Cardiac septum (tissue), 1 donor: ENCODE results near the gene ADAM11. TPM values are rescaled to one million over a fixed set of nuclear protein-coding genes. Genes with fewer than 3 reads are reported as not detected.
"Not testable (repeated sequence)": the region's sequence is repeated elsewhere in the genome, so short reads cannot be mapped to it uniquely, and the experiment has no call there.

Experiments used
- DNase-seq: peaks from one replicate; pipeline ENCODE4 v3.0.0-alpha.2; 2020; ENCODE audit warnings: low spot score
- intact Hi-C: fragments of 100-400 bp; cut with DNase I; formaldehyde crosslinking; loops from one replicate; pipeline ENCODE4 v1.14.0; 2022
- long read RNA-seq: library from polyadenylated mRNA; unstranded; transcript quantifications from one replicate; pipeline ENCODE4 v2.0.0, GENCODE V29; 2021
- total RNA-seq: library from RNA; stranded (reverse); fragmentation: NEBNext Ultra II Directional; extraction: Animal tissue kit (Norgen Biotek cat#: 25700); gene quantifications from one replicate; pipeline ENCODE4 v1.2.1, GENCODE V29; 2021
- donor health status: DM: no; HTN: no; CAD: no.

ADAM11 gene
- 1.00 TPM for total RNA-seq
- long read RNA-seq, partial matches to known transcripts: 0 of 4 reads
- long read RNA-seq, other reads (novel, unspliced or antisense): 4 of 4 reads

GRCh38 chr17:44758414-44759085 lies at the start of gene ADAM11:
ADAM11 (plus strand) TSS chr17:44758988; CDS start chr17:44759200, 212 bp downstream.
- no peak for DNase-seq
- intact Hi-C loops: no loop called here

- intact Hi-C loops: no loop called here
- no peak for DNase-seq
Measured at GRCh38 chr17:44719444-44719843, 39.3 kb upstream of the ADAM11 start.

- no peak for DNase-seq
- intact Hi-C loops: no loop called here
Measured at GRCh38 chr17:44722254-44722653, 36.5 kb upstream of the ADAM11 start.

- intact Hi-C loops, DNase-seq: not testable (repeated sequence)
Measured at GRCh38 chr17:44726121-44726520, 32.7 kb upstream of the ADAM11 start.

- intact Hi-C loops: no loop called here
- no peak for DNase-seq
Measured at GRCh38 chr17:44733753-44734152, 25.0 kb upstream of the ADAM11 start.

- intact Hi-C loops: no loop called here
- no peak for DNase-seq
Measured at GRCh38 chr17:44734272-44734671, 24.5 kb upstream of the ADAM11 start.

- no peak for DNase-seq
- intact Hi-C loops: no loop called here
Measured at GRCh38 chr17:44736551-44737240, 22.1 kb upstream of the ADAM11 start.

GRCh38 chr17:44738214-44738906 lies 20.4 kb upstream of the ADAM11 start:
- intact Hi-C loops: no loop called here
- no peak for DNase-seq

GRCh38 chr17:44741316-44741715 lies 17.5 kb upstream of the ADAM11 start:
- intact Hi-C loops: no loop called here
- DNase-seq: no peak

GRCh38 chr17:44745301-44745700 lies 13.5 kb upstream of the ADAM11 start:
- intact Hi-C loops: no loop called here
- no peak for DNase-seq

- DNase-seq, intact Hi-C loops: not testable (repeated sequence)
Measured at GRCh38 chr17:44745738-44746137, 13.1 kb upstream of the ADAM11 start.

- no peak for DNase-seq
Measured at GRCh38 chr17:44747566-44747965, 11.2 kb upstream of the ADAM11 start.

GRCh38 chr17:44749076-44749979 lies 9.5 kb upstream of the ADAM11 start:
- no peak for DNase-seq
- intact Hi-C loops: no loop called here

More at GRCh38 chr17:44747566-44747965, 11.2 kb upstream of the ADAM11 start:
- intact Hi-C loops: no loop called here

- intact Hi-C loops: no loop called here
- DNase-seq: no peak
Measured at GRCh38 chr17:44749980-44750318, 8.8 kb upstream of the ADAM11 start.

GRCh38 chr17:44751331-44751730 lies 7.5 kb upstream of the ADAM11 start:
- intact Hi-C loops: no loop called here
- DNase-seq: no peak

- intact Hi-C loops: no loop called here
- DNase-seq: no peak
Measured at GRCh38 chr17:44751806-44752205, 7.0 kb upstream of the ADAM11 start.

- intact Hi-C loops: no loop called here
- no peak for DNase-seq
Measured at GRCh38 chr17:44752953-44753861, 5.6 kb upstream of the ADAM11 start.

GRCh38 chr17:44754276-44754675 lies 4.5 kb upstream of the ADAM11 start:
- intact Hi-C loops: no loop called here
- DNase-seq: no peak

- DNase-seq, intact Hi-C loops: not testable (repeated sequence)
Measured at GRCh38 chr17:44755180-44755579, 3.6 kb upstream of the ADAM11 start.
